GM21786 (cell line): ENCODE data around the gene DPH5.

Experiments
- ATAC-seq: cut with Tn5 transposase; IDR thresholded peaks from one replicate; pipeline ENCODE4 v1.9.1; 2021; ENCODE audit not compliant: unreplicated experiment

The DPH5 gene

DNA sequence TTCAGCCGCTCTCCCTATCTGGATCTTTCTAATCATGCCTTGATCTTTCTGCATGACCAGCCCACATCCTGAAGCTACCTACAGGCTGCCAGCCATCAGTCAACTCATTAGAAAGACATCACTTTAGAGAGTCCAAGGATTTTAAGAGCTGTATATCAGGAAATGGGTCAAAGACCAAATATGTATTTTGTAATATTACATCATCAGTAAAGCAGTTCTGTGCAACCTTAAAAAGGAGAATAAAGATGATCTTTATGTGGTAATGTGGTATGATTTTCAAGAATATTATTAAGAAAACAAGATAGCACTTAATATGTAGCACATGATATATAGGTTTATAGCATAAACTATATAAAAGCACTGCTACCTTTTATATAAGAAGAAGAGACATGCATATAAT is 82.1 kb downstream of the DPH5 start:
- ATAC-seq = no peak

DNA sequence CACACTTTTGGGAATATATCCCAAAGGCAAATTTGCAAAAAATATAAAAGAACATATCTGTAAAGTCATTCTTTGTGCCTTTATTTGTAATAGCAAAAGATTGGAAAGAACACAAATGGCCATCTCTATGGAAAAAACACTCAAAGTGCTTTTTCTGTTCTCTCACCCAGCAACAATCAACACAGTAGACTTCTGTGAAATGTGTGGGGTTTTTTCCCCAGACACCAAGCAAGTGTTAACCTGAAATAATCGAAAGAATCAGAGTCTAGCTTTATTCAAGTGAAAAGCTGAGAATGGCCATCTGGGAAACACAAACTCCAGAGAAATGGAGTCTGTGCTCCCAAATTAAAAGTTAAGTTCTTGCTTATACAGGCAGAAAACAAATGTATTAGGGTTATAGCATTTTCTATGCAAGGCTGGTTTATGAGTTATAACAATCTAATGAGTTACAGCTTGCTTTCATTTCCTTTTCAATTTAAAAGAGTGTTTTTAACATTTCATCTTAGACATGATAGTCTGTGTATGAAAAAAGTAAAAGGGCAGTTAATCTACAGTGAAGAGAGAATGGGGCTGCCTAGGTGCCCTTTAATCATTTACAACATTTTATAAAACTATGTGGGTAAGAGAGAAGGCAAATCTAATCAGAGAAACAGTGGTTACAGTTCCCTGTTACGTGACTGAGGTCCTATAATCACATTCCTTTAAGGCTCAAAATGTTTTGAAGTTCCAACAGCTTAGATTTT is 83.1 kb downstream of the DPH5 start:
- no peak for ATAC-seq

GRCh38 chr1:100941580-100942216 is 83.9 kb downstream of the DPH5 start:
- ATAC-seq = no peak

GRCh38 chr1:100941098-100941527 is 84.5 kb downstream of the DPH5 start:
- ATAC-seq = no peak
